GM10266 (cell line): Measurements from ENCODE around the gene BET1L.

ENCODE experiments used
- DNase-seq: peaks from one replicate; pipeline ENCODE4 v3.0.0; 2012; ENCODE audit errors: extremely low spot score
- CTCF ChIP-seq: IDR thresholded peaks from 2 replicates; pipeline ENCODE4 v1.5.1; 2012; ENCODE audit warnings: mild to moderate bottlenecking, low read depth; ENCODE audit not compliant: control insufficient read depth, insufficient read depth; ENCODE audit errors: missing control alignments

Gene BET1L

GRCh38 chr11:236774-237767, 29.9 kb upstream of the BET1L start, which contains the start of gene PSMD13:
TSS of gene PSMD13 (plus strand) at chr11:236976. CDS start at chr11:237050, 74 bp downstream.
- DNase-seq = peak; percentile 95
- no peak for TF ChIP-seq CTCF

DNA sequence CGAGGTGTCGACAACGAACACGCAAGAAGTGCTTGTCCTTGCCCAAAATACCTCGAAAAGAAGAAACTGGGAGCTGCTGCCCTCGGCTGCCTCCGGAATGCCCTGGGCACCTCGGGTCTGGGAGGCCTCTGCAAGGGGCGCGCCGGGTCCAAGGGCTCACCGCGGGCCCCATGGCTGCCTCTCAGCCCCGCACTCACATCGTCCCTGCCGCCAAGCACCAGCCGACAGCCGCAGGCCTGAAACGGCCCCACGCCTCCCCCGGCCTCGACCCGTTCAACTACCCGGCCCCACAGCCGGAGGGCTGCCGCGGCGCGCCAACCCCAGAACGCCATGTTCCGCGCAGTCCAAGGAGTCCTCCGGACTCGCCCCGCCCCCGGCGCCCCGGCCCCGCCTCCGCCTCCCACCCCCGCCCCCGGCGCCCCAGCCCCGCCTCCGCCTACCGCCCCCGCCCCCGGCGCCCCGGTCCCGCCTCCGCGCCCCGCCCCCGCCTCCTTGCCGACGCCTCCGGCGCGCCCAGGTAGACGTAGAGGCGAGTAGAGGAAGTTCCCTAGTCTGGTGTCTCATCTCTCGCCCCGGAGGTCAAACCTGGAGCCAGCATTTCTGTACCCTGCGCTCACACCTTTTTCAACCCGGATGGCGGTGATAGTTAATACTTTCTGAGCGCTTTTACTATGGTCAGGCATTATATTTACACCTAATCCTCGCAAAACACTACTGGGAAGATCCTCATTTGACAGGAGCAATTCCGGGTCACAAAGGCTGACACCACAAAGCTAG, 29.0 kb upstream of the BET1L start, which contains the start of gene SIRT3:
TSS of gene SIRT3 (minus strand) at position 346 of the 777 bp plus-strand sequence. CDS start at position 332, 14 bp downstream.
- no peak for TF ChIP-seq CTCF
- peak; percentile 97 for DNase-seq

GRCh38 chr11:235609-235996, 28.4 kb upstream of the BET1L start:
- TF ChIP-seq CTCF = no peak
- peak; percentile 58 for DNase-seq

DNA sequence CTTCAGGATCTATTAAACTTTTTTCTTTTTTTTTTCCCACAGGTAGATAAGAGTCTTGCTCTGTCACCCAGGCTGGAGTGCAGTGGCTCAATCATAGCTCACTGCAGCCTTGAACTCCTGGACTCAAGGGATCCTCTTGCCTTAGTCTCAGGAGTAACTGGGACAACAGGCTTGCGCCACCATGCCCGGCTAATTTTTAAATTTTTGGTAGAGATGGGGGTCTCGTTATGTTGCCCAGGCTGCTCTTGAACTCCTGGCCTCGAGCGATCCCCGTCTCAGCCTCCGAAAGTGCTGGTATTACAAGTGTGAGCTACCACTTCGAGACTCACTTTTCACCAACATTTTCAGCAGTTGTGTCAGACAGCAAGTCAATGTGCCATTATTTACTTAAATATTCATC, 28.0 kb upstream of the BET1L start:
- no peak for TF ChIP-seq CTCF
- DNase-seq = no peak

DNA sequence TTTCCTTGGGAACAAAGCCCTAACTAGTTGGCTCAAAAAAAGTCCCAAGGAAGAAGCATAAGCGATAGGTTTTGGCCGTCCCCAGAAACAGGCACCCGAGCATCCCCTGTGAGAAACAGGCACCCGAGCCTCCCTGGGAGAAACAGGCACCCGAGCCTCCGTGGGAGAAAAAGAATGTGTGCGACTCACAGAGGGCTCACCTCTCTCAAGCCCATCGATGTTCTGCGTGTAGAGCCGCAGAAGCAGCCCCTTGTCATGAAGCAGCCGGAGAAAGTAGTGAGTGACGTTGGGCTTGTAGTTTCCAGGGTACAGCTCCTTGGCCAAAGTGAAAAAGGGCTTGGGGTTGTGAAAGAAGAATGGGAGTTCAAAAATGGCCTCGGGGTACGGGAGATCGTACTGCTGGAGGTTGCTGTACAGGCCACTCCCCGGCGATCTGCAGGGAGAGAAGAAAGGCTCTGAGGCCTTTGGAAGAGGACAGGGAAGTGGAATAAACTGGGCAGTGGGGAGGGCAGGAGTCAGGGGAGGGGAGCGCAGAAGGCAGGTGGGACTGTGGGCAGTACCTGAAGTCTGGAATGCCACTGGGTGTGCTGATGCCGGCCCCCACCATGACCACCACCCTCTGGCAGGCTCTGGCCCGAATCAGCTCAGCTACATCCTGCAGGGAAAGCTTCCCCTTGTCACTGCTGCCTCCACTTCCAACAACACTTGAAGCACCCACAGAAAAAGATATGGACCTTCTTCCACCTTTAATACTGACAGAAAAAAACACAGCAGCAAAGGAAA, 25.8 kb upstream of the BET1L start:
- DNase-seq = no peak
- no peak for TF ChIP-seq CTCF

DNA sequence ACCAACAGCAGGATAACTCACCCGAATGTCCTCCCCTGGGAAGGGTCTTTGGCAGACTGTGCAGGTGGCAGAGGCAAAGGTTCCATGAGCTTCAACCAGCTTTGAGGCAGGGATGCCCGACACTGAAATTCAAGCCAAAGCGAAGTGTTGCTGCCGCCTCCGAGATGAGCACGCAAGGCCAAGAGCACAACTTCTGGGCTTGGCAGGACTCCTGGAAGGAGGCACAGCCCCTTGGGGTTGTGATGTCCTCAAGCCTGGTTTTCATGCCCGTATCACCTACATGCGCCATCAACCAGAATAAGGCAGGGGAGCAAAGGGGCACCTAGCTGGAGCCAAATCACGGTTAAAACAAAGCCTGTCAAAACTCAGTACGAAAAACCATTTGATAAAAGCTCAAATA, 23.2 kb upstream of the BET1L start:
- no peak for TF ChIP-seq CTCF

More for the DNA sequence above, 23.2 kb upstream of the BET1L start:
- DNase-seq = no peak
